Transverse colon (tissue), 4 donors: ENCODE results near the gene MYL12A. TPM values are rescaled to one million over a fixed set of nuclear protein-coding genes. Genes with fewer than 3 reads are reported as not detected.

ENCODE experiments used
- DNase-seq: peaks from one replicate; pipeline ENCODE4 v3.0.0-alpha.2; 2019
- H3K27ac ChIP-seq, 4 donors: fragments of 200-600 bp; sonication (generic); 2 replicates each; pipeline ENCODE4 v1.5.1; 2016 to 2018; ENCODE audit warnings: inconsistent platforms in 4 of 4
- H3K27me3 ChIP-seq: fragments of 200-600 bp; sonication (generic); 2 replicates; pipeline ENCODE4 v1.5.1; 2017; ENCODE audit warnings: inconsistent platforms
- H3K36me3 ChIP-seq, 4 donors: fragments of 200-600 bp; sonication (generic); 2 replicates each; pipeline ENCODE4 v1.5.1; 2017 to 2019; ENCODE audit warnings: inconsistent platforms in 4 of 4
- H3K4me1 ChIP-seq, 4 donors: fragments of 200-600 bp; sonication (generic); 2 replicates each; pipeline ENCODE4 v1.5.1; 2017 to 2020; ENCODE audit warnings: inconsistent platforms in 4 of 4
- H3K4me3 ChIP-seq, 4 donors: fragments of 200-600 bp; sonication (generic); 1 replicate in 1 of 4; 2 replicates in 3 of 4; pipeline versions ENCODE4 v1.5.1 to v1.6.1; 2017 to 2019; ENCODE audit warnings: inconsistent platforms in 4 of 4
- H3K9me3 ChIP-seq, 2 donors: fragments of 200-600 bp; sonication (generic); 2 replicates each; pipeline ENCODE4 v1.5.1; 2017 to 2019; ENCODE audit warnings: inconsistent platforms in 2 of 2
- CTCF ChIP-seq, 5 experiments: fragments of 200-600 bp in 3 of 5; fragments of 450-650 bp in 2 of 5; sonication (generic) in 3 of 5; IDR thresholded peaks; 1 replicate in 2 of 5; 2 replicates in 3 of 5; pipeline ENCODE4 v1.5.1; 2016 to 2017; ENCODE audit warnings: antibody characterized with exemption in 5 of 5, inconsistent platforms in 3 of 5, mild to moderate bottlenecking in 2 of 5, moderate library complexity in 1 of 5
- EP300 ChIP-seq: sonication (generic); formaldehyde crosslinking; IDR thresholded peaks from one replicate; pipeline ENCODE4 v1.6.1; 2017; ENCODE audit warnings: antibody characterized with exemption, low read depth
- POLR2A ChIP-seq: fragments of 450-650 bp; IDR thresholded peaks from one replicate; pipeline ENCODE4 v1.6.1; 2016; ENCODE audit warnings: antibody characterized with exemption, mild to moderate bottlenecking, moderate library complexity
- POLR2AphosphoS5 ChIP-seq, 3 donors: sonication (generic); formaldehyde crosslinking; IDR thresholded peaks; one replicate each; pipeline ENCODE4 v1.6.1; 2016; ENCODE audit warnings: antibody characterized with exemption in 3 of 3
- WGBS, 2 donors: methylation state at CpG; one replicate each; pipeline ENCODE4 v1.1.5; 2018; ENCODE audit warnings: low coverage in 1 of 2; 5-methylcytosine and 5-hydroxymethylcytosine counted together
- in situ Hi-C, 4 donors: fragments of 200-750 bp; cut with MboI; loops; one replicate each; pipeline versions ENCODE4 v1.15.0 to v1.15.1; 2017; ENCODE audit warnings: low sequenced_read_pairs in 3 of 4, low pct_ligation_motif_present in 1 of 4, low pct_unique_long_range_greater_than_20kb in 1 of 4
- intact Hi-C: fragments of 100-400 bp; cut with DNase I; formaldehyde crosslinking; loops from one replicate; pipeline ENCODE4 v1.15.1; 2023; ENCODE audit warnings: low total_unique reads
- total RNA-seq, 4 donors: library from RNA; depleted of rRNA; stranded (reverse); fragments of >200 nt; gene quantifications; one replicate each; pipeline ENCODE4 v1.1.0, GENCODE V29; 2016

The MYL12A gene
- total RNA-seq, 4 donors from 2014 or later, result 257 to 511 (median 338) TPM

DNA sequence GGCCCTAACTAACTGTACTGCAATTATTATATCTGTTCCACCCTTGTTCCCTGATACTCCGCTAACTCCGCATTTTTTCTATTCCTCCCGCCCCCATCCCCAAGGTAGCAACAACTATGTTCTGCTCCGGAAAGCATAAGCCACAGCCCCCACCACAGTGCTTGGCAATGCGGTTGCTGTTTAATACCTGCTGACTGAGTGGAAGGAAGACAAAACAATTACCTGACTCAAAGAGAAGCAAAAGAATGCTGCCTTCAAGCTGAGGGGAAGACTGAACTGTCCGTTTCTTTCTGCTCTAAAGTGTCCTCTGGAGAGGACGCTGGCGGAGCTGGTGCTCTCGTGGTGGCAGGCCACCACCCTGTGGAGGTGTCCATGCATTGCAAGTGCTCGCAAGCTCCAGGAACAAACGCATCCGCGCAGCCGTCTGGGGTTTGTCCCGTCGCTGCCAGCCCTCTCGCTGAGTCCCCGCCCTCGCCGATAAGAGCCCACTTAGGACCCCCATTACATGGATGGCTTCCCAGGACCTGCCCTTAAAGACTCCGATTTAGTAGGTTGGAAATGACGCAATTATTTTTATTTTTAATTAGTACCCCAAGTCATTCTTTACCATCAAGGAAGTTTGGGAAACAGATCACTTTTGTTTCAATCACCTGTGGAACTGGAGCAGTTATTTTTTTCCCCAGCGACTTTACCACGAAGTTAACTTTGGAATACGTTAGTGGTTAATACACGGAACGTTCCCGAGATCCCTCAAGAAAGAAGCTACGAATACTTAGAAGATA, 1.6 kb upstream of the MYL12A start:
- Histone ChIP-seq H3K27me3 (no peaks in the 10 kb centered on the region), H3K27ac (peak overlapping the region; percentile 98 to 100 (median 99)), H3K4me3 (peak overlapping the region in 3 of 4 donors; percentile 81 to 100 (median 97)), H3K36me3 (peaks cover 0 to 10% (median 1%) of the 10 kb centered on the region in 4 donors), H3K9me3 (peaks cover 0 to 8% of the 10 kb centered on the region in 2 donors), H3K4me1 (peaks cover 9 to 43% (median 23%) of the 10 kb centered on the region in 4 donors)
- WGBS, 2 donors, result 12 to 18% methylated on average over 13 to 29 of the region's 29 CpGs
- peak; percentile 91 for DNase-seq
- TF ChIP-seq CTCF (IDR thresholded peaks at IDR 0.05) (peak; percentile 92 to 97 (median 95)), POLR2AphosphoS5 (IDR thresholded peaks at IDR 0.05) (peak in 2 of 3 donors; percentile 57 to 71), EP300 (no peak), POLR2A (no peak)
- intact Hi-C loops, result loop anchor here (5.0 to 10.0 kb wide), 2 partner anchors 91 to 314 kb away; no protein-coding TSS in a partner anchor
- in situ Hi-C loops, result loop anchor here (10.0 to 25.0 kb wide), 5 partner anchors 91 to 484 kb away; no protein-coding TSS in a partner anchor

GRCh38 chr18:3246635-3247239, 864 bp upstream of the MYL12A start:
- in situ Hi-C loops (loop anchor here (10.0 to 25.0 kb wide), 5 partner anchors 92 to 484 kb away; no protein-coding TSS in a partner anchor), intact Hi-C loops (loop anchor here (5.0 to 10.0 kb wide), 2 partner anchors 92 to 314 kb away; no protein-coding TSS in a partner anchor)
- H3K27ac ChIP-seq, result peak overlapping the region; percentile 98 to 100 (median 99)
- H3K27me3 ChIP-seq, result no peaks in the 10 kb centered on the region
- TF ChIP-seq POLR2A (no peak), POLR2AphosphoS5 (IDR thresholded peaks at IDR 0.05) (no peak), CTCF (IDR thresholded peaks at IDR 0.05) (no peak), EP300 (no peak)
- peak overlapping the region; percentile 5 to 100 (median 89) for H3K4me3 ChIP-seq
- H3K4me1 ChIP-seq, result peaks cover 9 to 50% (median 27%) of the 10 kb centered on the region in 4 donors
- peaks cover 0 to 10% (median 1%) of the 10 kb centered on the region in 4 donors for H3K36me3 ChIP-seq
- peak; percentile 38 for DNase-seq
- peaks cover 0 to 4% of the 10 kb centered on the region in 2 donors for H3K9me3 ChIP-seq
- 50 to 60% methylated on average over 5 to 23 of the region's 23 CpGs for WGBS, 2 donors

DNA sequence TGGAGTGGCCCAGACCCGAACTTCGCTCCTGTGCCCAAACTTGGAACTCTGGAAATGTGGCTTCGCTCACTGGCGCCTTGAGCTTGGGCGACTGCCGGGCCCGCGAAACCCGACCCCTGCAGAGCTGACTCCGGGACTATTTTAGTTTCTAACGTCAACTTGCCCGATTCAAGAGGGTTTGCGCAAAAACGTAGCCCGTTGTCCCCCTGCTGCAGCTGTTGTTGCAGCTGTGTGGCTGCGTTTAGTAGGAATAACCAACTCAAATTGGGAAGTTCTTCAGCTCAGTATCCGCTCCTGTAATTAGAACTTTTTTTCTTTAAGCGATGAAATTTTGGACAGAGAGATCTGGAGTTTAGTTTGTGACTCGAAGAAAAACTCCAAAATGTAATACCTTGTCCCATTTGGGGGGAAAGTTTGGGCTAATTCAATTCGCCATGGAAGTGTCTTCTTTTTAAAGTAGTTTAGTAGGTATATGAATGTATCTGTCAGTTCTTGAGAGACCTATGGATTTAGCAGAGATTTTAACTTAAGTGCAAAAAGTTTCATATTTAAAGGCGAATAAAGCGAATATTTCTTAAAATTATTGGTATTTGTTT, 559 bp downstream of the MYL12A start:
- DNase-seq, result peak; percentile 40

More for the DNA sequence above, 559 bp downstream of the MYL12A start:
- Histone ChIP-seq H3K27me3 (no peaks in the 10 kb centered on the region), H3K27ac (peak overlapping the region; percentile 98 to 100 (median 99)), H3K9me3 (no peaks in the 10 kb centered on the region), H3K4me3 (peak overlapping the region; percentile 81 to 100 (median 96)), H3K4me1 (peaks cover 9 to 63% (median 32%) of the 10 kb centered on the region in 4 donors), H3K36me3 (peaks cover 0 to 12% (median 2%) of the 10 kb centered on the region in 4 donors)
- in situ Hi-C loops, result loop anchor here (10.0 to 25.0 kb wide), 5 partner anchors 93 to 486 kb away; no protein-coding TSS in a partner anchor
- 0 to 1% methylated on average over 7 to 22 of the region's 22 CpGs for WGBS, 2 donors
- intact Hi-C loops, result loop anchor here (5.0 to 10.0 kb wide), 2 partner anchors 93 to 316 kb away; no protein-coding TSS in a partner anchor
- TF ChIP-seq EP300 (no peak), POLR2AphosphoS5 (IDR thresholded peaks at IDR 0.05) (no peak), POLR2A (no peak), CTCF (IDR thresholded peaks at IDR 0.05) (no peak)
